KOPT-K1 (cell line): Measurements from ENCODE around the gene SLC30A7.
"Not testable (repeated sequence)": the region's sequence is repeated elsewhere in the genome, so short reads cannot be mapped to it uniquely, and the experiment has no call there.

Source experiments
- H3K27ac ChIP-seq: fragments of 200-600 bp; sonication (generic); 2 replicates; pipeline ENCODE4 v1.5.1; 2016; ENCODE audit warnings: antibody characterized with exemption, mild to moderate bottlenecking, low read depth, low read length; ENCODE audit not compliant: poor library complexity, severe bottlenecking
- H3K36me3 ChIP-seq: fragments of 200-600 bp; sonication (generic); 2 replicates; pipeline ENCODE4 v1.5.1; 2017; ENCODE audit warnings: antibody characterized with exemption, mild to moderate bottlenecking, low read length, moderate library complexity; ENCODE audit not compliant: insufficient read depth
- H3K9me3 ChIP-seq: fragments of 200-600 bp; sonication (generic); 2 replicates; pipeline ENCODE4 v1.5.1; 2017; ENCODE audit warnings: antibody characterized with exemption, low read length, mild to moderate bottlenecking; ENCODE audit not compliant: insufficient read depth, poor library complexity, severe bottlenecking

Gene SLC30A7

GRCh38 chr1:100895540-100896480 lies at the start of gene SLC30A7:
Gene SLC30A7 (plus strand): TSS chr1:100896090. CDS start chr1:100896263, 173 bp downstream.
- H3K9me3 ChIP-seq: peaks cover 7% of the 10 kb centered on the region
- H3K27ac ChIP-seq: peak within 1 kb of the TSS; percentile 83
- H3K36me3 ChIP-seq: peaks cover 46% of the 10 kb centered on the region

GRCh38 chr1:100847361-100848082 lies 48.4 kb upstream of the SLC30A7 start:
- no peaks in the 10 kb centered on the region for H3K9me3 ChIP-seq
- H3K27ac ChIP-seq: no peak overlapping the region
- H3K36me3 ChIP-seq: no peaks in the 10 kb centered on the region

GRCh38 chr1:100851726-100852125 lies 44.2 kb upstream of the SLC30A7 start:
- Histone ChIP-seq H3K27ac (no peak overlapping the region), H3K9me3 (no peaks in the 10 kb centered on the region), H3K36me3 (no peaks in the 10 kb centered on the region)

- Histone ChIP-seq H3K9me3 (no peaks in the 10 kb centered on the region), H3K36me3 (no peaks in the 10 kb centered on the region)
These were observed 42.9 kb upstream of the SLC30A7 start for GRCh38 chr1:100852976-100853375.

GRCh38 chr1:100855116-100855515 lies 40.8 kb upstream of the SLC30A7 start:
- H3K9me3 ChIP-seq, H3K27ac ChIP-seq, H3K36me3 ChIP-seq: not testable (repeated sequence)

More at GRCh38 chr1:100852976-100853375, 42.9 kb upstream of the SLC30A7 start:
- H3K27ac ChIP-seq: no peak overlapping the region

- H3K36me3 ChIP-seq: no peaks in the 10 kb centered on the region
- H3K27ac ChIP-seq: no peak overlapping the region
- no peaks in the 10 kb centered on the region for H3K9me3 ChIP-seq
These were observed 35.4 kb upstream of the SLC30A7 start for GRCh38 chr1:100860397-100860991.

GRCh38 chr1:100861379-100861778 lies 34.5 kb upstream of the SLC30A7 start:
- H3K36me3 ChIP-seq: no peaks in the 10 kb centered on the region
- no peaks in the 10 kb centered on the region for H3K9me3 ChIP-seq
- H3K27ac ChIP-seq: no peak overlapping the region

GRCh38 chr1:100862591-100862990 lies 33.3 kb upstream of the SLC30A7 start:
- no peaks in the 10 kb centered on the region for H3K9me3 ChIP-seq
- H3K27ac ChIP-seq: no peak overlapping the region
- no peaks in the 10 kb centered on the region for H3K36me3 ChIP-seq

- no peak overlapping the region for H3K27ac ChIP-seq
- no peaks in the 10 kb centered on the region for H3K36me3 ChIP-seq
- no peaks in the 10 kb centered on the region for H3K9me3 ChIP-seq
These were observed 29.6 kb upstream of the SLC30A7 start for GRCh38 chr1:100866041-100866900.

GRCh38 chr1:100866901-100867206 lies 29.0 kb upstream of the SLC30A7 start:
- H3K9me3 ChIP-seq: no peaks in the 10 kb centered on the region
- H3K36me3 ChIP-seq: no peaks in the 10 kb centered on the region
- H3K27ac ChIP-seq: no peak overlapping the region

GRCh38 chr1:100868364-100868995 lies 27.4 kb upstream of the SLC30A7 start:
- Histone ChIP-seq H3K27ac (no peak overlapping the region), H3K9me3 (no peaks in the 10 kb centered on the region), H3K36me3 (no peaks in the 10 kb centered on the region)

GRCh38 chr1:100869996-100870395 lies 25.9 kb upstream of the SLC30A7 start:
- Histone ChIP-seq H3K36me3 (no peaks in the 10 kb centered on the region), H3K27ac (no peak overlapping the region), H3K9me3 (no peaks in the 10 kb centered on the region)

GRCh38 chr1:100874433-100874832 lies 21.5 kb upstream of the SLC30A7 start:
- Histone ChIP-seq H3K27ac (no peak overlapping the region), H3K9me3 (no peaks in the 10 kb centered on the region), H3K36me3 (peaks cover 7% of the 10 kb centered on the region; the same call in 1 of the 2 replicates)

GRCh38 chr1:100875228-100875627 lies 20.7 kb upstream of the SLC30A7 start:
- Histone ChIP-seq H3K27ac (no peak overlapping the region), H3K36me3 (peaks cover 7% of the 10 kb centered on the region; the same call in 1 of the 2 replicates), H3K9me3 (no peaks in the 10 kb centered on the region)
